NCI-H1930 (cell line): ENCODE results near the gene MIER1.
"Not testable (repeated sequence)": the region's sequence is repeated elsewhere in the genome, so short reads cannot be mapped to it uniquely, and the experiment has no call there.

Experiments used
- DNase-seq, 2 experiments: peaks; one replicate each; lab custom pipeline; 2025; lab: John Stamatoyannopoulos, UW

The MIER1 gene

DNA sequence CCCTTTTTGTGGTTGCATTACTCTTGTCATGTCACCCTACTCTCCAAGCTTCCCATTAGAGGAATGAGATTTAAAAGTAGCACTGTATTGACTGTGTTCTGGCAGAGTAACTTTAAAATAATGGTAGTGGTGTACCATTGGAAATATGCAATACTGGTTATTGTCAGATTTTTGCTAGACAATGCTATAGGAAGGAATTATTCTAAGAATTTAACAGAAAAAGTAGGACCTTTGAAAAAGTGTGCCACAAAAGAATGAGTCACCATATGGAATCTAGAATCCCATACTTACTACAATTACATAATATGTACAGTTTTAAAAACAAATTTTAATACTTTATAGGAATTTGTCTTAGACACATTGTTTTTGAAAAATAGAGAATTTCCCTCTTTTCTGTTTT lies 13.8 kb downstream of the MIER1 start:
- DNase-seq: no peak

DNA sequence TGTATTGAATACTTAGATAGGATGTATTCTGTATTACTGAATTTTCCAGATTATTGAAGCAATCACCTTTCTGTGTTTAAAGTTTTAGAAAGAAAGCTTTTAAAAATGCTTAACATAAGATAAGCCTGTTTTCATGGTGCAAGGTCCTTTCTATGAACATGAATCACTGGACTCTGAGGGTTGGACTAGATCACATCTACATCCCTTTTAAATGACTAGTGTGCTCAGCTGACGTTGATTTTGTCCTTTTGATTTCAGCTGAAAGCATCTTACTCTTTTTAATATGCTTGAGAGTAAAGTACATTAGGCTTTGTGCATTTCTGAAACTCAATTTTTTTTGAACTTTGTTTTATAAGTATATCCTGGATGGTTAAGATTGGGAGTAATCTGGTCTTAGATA lies 16.2 kb downstream of the MIER1 start:
- DNase-seq: no peak

- DNase-seq: no peak
Measured at GRCh38 chr1:66943361-66943969, 18.7 kb downstream of the MIER1 start.

DNA sequence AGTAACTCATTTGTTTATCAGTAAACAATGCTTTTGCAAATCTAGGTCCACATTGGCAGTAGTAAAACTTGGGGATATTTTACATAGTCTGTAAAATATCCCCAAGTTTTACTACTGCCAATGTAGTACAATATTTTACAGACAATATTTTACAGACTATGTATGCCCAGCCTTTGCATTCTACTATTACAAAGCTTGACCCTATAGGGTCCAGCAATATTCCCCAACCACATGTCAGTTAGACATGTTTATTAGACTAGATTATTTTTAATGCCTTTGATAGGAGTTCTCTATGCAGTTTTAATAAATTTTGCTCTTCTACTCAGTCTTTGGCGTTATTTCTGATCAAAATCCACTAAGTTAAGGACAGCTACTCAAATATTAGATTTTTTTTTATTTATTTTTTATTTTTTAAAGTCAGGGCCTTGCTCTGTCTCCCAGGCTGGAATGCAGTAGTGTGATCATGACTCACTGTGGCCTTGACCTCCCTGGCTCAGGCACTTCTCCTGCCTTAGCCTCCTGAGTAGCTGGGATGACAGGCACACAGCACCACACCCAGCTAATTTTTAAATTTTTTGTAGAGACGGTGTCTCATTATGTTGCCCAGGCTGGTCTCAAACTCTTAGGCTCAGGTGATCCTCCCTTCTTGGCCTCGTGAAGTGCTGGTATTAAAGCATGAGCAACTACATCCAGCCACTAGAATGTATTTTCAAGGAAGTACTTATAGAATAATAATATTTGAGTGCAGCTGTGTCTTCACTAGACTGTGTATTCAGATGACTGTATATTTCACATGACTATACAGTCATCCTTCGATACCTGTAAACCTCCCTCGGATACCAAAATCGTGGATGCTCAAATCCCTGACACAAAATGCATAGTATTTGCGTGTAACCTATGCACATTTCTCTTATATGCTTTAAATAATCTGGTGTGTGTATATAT lies 19.8 kb downstream of the MIER1 start:
- DNase-seq: no peak

GRCh38 chr1:66945316-66945715 lies 20.5 kb downstream of the MIER1 start:
- no peak for DNase-seq

- no peak for DNase-seq
Measured at GRCh38 chr1:66947267-66947666, 22.5 kb downstream of the MIER1 start.

- no peak for DNase-seq
Measured at GRCh38 chr1:66951513-66951912, 26.7 kb downstream of the MIER1 start.

- DNase-seq: no peak
Measured at GRCh38 chr1:66954208-66954607, 29.4 kb downstream of the MIER1 start.

GRCh38 chr1:66957938-66958337 lies 33.1 kb downstream of the MIER1 start:
- no peak for DNase-seq

DNA sequence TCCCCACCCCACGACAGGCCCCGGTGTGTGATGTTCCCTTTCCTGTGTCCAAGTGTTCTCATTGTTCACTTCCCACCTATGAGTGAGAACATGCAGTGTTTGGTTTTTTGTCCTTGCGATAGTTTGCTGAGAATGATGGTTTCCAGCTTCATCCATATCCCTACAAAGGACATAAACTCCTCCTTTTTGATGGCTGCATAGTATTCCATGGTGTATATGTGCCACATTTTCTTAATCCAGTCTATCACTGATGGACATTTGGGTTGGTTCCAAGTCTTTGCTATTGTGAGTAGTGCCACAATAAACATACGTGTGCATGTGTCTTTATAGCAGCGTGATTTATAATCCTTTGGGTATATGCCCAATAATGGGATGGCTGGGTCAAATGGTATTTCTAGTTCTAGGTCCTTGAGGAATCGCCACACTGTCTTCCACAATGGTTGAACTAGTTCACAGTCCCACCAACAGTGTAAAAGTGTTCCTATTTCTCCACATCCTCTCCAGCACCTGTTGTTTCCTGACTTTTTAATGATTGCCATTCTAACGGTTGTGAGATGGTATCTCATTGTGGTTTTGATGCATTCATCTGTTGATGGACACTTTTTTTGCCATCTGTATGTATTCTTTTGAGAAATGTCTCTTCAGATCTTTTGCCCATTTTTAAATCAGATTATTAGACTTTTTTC lies 41.5 kb downstream of the MIER1 start:
- not testable (repeated sequence) for DNase-seq

DNA sequence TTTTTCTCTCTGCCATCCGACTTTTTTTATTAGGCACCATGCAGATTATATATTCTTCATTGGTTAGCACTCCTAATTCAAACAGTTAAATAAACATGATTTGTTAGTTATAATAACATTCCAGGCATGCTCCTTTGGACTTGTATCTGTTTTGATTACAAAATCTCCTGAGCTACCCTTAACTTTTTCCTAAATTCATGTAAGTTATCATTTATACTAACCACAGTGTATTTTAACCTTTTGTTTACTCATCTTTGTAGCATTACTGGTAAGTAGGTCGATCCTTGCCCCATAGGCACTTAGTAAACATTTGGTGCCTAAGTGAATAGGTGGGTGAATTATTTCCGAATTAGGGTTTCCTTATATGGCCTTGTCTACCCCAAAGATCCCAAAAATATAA lies 43.8 kb downstream of the MIER1 start:
- no peak for DNase-seq

DNA sequence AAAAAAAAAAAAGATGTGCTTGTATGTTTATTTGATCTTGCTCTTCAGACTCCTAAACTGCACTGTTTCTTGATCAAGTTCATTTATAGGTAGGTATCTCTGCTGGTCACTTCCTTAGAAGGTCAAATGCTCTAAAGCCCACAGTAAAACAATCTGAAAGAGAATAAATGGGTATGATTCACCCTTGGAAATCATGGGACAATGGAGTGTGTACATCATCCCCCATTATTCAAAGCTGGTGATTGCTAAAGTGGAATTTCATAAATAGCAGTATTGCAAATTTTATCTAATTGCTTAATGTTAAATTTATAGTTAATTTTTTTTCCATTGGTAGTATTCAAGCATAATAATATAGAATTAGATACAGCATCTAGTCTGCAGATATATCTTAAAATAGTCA lies 53.4 kb downstream of the MIER1 start:
- no peak for DNase-seq

DNA sequence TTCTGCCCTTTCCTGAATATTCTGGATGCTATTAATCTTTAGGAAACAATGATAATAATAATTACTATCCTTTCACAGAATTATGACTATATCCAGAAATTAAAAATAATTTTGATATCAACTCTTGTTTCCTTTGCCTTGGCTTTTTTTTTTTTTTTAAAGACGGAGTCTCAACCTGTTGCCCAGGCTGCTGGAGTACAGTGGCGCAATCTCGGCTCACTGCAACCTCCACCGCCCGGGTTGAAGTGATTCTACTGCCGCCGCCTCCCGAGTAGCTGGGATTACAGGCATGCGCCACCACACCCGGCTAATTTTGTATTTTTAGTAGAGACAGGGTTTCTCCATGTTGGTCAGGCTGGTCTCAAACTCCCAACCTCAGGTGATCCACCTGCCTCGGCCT lies 54.8 kb downstream of the MIER1 start:
- not testable (repeated sequence) for DNase-seq

GRCh38 chr1:66980745-66981367 lies 56.1 kb downstream of the MIER1 start:
- no peak for DNase-seq

DNA sequence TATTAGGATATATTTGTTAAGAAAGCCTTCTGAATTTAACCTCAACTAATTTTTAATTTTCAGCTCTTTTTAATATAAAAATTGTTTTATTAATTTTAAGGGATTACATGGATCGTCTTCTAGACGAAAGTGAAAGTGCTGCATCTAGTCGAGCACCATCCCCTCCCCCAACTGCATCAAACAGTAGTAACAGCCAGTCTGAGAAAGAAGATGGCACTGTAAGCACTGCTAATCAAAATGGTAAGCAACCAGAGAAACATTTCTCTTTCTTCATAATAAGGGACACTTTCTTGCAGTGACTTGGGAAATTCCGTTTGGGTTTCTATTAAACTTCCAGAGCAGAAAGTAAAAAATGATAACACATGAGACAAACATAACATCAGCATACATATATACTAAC lies 56.9 kb downstream of the MIER1 start:
- DNase-seq: no peak

DNA sequence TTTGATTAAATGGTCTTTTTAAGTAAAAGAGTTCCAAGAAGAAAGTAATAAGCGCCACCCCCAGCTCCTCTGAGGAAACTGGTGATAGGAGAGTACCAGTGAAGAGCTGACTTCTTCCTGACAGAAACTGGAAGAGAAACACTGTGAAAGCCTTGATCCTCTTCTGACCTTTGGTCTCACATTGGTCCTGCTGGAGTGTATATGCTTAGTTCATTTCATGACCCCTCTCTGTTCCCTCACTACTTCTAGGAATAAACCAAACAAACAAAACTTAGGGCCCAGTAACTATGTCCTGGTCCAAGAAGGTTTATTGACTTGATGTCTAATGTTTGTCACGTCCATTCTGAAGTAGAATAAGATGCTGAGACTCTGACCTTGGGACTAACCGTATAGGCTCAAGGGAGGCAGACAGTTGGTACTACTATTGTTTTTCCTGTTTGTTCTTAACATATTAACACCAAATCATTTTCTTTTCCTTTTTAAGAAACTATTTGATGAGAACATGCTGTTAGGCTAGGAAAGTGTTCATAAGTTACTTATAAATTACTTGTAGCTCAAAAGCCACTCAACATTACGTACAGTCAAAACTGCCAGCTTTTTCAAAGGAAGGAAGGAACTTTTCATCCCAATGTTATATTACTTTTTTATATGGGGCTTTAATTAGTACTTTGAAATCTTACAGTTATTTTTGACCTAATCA lies 57.9 kb downstream of the MIER1 start:
- DNase-seq: no peak

DNA sequence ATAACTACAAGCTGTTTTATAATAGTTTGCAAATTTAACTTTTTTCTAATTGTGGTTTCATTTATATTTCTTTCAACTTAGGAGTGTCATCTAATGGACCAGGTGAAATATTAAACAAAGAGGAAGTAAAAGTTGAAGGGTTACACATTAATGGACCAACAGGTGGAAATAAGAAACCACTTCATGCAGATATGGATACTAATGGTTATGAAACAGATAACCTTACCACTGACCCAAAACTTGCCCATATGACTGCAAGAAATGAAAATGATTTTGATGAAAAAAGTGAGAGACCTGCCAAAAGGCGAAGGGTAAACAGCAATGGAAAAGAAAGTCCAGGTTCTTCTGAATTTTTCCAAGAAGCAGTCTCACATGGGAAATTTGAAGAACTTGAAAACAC lies 59.7 kb downstream of the MIER1 start:
- DNase-seq: no peak

GRCh38 chr1:66985835-66986234 lies 61.0 kb downstream of the MIER1 start:
- DNase-seq: no peak

GRCh38 chr1:66993076-66993475 lies 68.3 kb downstream of the MIER1 start:
- no peak for DNase-seq

DNA sequence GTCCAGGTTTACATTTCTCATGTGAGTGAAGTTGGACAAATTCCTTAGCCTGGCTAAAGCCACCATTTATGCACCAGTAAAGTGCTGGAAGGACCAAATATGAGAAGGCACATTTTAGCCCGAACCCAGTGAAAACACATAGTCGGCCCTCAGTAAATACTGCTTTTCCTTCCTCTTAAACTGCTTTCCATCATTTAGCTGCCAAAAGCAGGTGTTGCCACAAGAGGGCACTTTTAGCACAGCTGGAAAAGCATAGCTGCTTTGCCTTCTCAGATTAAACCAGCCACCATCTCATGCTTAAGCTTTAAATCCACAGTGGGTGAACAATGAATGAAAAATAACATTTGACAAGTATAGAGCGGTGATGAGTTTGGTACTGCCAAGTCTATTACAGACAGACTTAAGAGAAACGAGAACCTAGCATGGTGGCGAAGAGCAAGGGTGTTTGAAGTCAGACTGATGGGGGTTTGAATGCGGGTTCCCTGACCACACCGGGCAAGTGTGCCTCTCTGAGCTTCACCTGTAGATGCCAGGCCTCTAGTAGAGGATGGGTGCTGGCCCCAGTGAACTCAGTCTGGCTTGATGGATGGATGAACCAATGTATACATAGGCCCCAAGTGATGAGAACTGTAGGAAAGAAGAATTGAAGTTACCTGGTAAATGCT lies 71.4 kb downstream of the MIER1 start:
- peak; percentile 31 to 46 for DNase-seq

DNA sequence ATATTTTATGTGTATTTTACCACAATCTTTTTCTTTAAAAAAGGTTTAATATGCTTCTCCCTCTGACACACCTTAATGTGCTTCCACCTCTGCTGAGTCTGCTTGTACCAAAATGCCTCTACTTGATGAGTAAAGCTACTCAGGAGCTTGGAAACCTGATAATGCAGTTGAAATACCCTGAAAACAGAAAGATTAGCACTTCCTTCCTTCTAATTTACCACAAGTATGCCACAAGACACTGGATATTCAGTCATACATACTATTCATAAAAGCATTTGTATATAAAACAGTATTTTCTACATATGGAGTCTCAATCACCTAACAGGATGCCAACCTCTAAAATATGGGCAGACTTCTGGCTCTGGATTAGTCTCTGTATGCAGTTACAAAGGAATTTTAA lies 74.2 kb downstream of the MIER1 start:
- DNase-seq: no peak
